NCI-H2227 (cell line): ENCODE measurements around the gene PSMB7.

ENCODE experiments used
- DNase-seq: peaks from one replicate; lab custom pipeline; 2025; ENCODE audit not compliant: unreplicated experiment; lab: John Stamatoyannopoulos, UW

The PSMB7 gene

GRCh38 chr9:124384846-124385245, 30.4 kb downstream of the PSMB7 start:
- DNase-seq: no peak

DNA sequence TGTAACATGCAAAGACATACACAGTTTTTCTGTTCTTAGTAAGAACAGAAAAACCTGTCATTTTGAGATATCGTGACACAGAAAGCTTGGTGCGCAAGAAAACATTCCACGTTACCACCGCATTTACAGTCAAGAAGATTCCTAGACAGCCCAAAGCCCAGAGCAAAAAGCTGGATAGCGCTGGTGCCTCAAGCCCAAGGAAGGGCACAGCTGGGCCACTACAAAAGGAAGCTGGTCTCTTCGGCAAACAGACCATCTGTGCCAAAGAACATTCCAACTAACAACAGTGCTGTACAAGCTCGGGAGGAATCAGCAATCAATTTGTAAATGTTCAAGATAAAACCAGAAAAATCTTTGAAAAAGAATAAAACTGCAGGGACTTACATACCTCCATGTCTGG, 31.0 kb downstream of the PSMB7 start:
- no peak for DNase-seq

- DNase-seq: no peak
Measured at GRCh38 chr9:124381170-124381945, 33.9 kb downstream of the PSMB7 start.

DNA sequence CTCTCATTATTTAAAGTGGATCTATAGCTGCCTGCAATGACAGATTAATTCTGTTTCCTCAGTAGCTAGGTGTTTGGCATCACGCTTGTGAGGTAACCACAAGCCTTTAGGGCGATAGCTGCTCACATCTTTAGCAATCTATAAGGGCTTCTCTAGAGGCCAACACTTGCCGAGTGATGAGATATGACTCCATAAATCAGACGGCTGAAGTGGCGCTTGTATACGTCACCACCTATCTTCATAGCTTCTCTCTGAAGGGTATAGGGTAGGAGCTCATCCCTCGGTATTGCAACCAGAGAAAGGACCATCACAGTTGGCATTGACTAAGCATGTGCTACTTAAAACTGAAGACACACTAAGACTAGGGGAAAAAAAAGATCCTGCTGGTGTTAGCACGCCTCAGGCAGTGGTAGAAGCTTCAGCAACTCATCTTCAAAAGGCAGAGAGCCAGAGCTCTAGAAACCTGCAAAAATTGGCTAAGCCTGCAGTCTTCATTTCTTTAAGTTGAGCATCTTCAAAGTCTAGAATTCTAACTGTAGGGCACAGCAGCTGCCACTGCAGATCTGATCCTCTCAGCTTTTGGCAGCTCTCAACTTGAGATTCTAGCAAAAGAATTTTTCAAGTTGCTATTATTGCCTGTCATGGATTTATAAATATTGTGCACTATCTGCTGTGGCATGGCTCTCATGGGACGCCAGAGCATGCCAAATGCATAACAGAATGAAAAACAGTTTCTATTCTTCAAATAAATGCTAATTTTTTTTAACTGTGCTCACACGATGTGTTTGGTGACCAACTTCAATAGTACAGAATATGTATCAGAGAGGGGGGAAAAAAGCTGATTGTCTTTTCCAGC, 37.5 kb downstream of the PSMB7 start:
- DNase-seq: no peak

DNA sequence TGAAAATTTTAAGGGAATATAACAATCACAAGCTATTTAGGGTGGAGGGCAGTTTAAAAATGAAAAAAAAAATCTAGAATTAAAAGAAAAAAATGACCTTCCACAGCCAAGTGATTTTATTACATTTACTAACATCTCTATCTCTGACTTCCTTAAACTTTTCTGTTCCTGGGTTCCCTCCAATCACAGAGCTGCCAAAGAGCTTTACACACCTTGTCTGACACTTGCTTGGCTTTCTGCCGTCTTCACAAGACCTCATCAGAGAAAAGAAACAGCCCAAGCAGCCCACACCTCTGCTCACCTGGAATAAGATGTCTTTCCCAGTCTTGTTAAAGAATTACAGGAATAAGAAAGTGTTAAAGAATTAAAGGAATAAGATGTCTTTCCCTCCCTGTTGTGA, 38.9 kb downstream of the PSMB7 start:
- no peak for DNase-seq

DNA sequence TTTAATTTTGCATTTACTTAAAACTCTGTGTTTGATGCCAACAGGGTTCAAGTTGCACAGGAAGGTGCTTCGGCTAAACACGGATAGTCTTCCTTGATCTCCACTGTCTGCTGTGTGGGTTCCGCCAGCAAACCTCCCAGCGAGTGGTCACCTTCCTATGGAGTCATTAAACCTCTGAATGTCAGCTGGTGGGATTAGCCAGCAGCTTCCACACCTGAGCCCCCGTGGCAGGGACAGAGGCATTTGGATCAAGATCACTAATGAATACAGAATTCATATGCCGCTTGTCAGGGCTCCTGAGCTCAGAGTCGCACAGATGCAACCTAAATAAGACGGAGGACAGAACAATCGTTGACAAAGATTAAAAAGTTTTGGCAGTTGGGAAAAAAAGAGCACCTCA, 39.5 kb downstream of the PSMB7 start:
- no peak for DNase-seq

- no peak for DNase-seq
Measured at GRCh38 chr9:124373851-124374250, 41.4 kb downstream of the PSMB7 start.

DNA sequence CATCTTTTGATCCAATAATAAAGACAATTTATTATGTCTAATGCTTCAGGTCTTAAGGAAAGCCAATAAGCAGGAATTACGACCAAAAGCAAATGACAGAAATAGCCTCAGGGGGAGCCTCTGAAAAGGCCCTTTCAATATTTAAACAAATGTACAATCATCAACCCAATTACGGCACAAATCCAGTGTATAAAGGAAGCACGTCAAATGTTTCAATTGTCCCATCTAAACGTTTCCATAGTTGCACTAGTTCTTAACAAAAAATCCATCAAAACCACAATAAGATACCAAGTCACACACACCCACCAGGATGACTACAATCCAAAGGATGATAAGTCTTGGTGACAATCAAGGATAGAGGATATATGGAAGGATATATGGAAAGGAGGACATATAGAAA, 41.9 kb downstream of the PSMB7 start:
- DNase-seq: no peak

GRCh38 chr9:124372038-124372437, 43.2 kb downstream of the PSMB7 start:
- no peak for DNase-seq

DNA sequence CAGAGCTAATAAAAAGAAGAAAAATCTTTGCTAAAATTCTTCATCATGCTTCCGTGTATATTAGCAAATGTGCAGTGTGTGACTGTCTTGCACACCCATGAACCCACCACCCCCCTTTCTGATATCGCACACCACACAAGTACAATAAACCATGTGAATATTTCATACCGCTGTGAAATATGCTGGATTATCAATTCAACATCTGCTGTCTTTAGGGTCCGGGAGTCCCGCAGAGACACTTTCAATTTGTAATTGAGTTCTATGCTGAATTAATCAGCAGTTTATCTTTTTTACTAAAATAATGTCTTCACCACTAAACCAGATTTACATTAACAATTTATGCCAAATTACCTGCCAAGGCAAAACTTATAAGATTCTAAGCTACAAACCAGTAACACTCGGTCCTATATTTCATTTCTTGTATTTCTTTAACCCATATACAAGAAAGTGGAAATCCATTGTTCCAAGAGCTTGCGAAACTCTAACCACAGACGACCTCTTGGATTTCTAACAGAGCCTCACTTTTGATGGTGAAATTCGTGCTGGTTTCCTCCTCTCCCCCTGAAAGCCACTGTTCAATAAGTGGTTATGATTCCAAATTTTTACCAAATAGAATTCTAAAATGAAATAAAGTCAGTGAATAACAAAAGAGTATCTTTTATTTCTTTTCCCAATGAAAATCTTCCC, 44.2 kb downstream of the PSMB7 start:
- DNase-seq: no peak

DNA sequence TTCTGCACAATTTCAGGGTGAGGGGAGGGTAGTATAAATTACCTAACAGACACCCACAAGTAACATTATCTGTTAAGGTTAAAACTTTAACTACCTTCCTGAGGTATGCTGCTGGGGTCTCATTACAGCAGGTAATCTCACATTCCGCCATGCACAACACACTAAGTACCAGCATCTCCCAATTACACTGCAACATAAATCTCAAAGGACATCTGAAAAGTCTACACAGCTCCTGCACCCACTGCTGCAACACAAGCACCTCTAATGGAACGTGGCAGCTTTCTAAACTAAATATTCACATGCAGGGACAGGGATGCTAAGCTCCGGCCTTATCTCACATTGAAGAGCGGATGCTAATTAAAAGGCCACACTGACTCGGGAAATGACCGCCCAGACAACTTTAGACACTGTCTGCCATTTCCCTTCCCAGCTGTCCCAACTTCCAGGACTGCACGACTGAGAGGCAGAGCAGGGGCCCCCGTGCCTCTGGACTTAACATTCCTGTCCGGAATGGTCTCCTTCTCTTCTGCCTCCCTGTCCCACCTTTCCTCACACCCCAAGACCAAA, 45.9 kb downstream of the PSMB7 start:
- DNase-seq: no peak

GRCh38 chr9:124368692-124369091, 46.5 kb downstream of the PSMB7 start:
- no peak for DNase-seq

DNA sequence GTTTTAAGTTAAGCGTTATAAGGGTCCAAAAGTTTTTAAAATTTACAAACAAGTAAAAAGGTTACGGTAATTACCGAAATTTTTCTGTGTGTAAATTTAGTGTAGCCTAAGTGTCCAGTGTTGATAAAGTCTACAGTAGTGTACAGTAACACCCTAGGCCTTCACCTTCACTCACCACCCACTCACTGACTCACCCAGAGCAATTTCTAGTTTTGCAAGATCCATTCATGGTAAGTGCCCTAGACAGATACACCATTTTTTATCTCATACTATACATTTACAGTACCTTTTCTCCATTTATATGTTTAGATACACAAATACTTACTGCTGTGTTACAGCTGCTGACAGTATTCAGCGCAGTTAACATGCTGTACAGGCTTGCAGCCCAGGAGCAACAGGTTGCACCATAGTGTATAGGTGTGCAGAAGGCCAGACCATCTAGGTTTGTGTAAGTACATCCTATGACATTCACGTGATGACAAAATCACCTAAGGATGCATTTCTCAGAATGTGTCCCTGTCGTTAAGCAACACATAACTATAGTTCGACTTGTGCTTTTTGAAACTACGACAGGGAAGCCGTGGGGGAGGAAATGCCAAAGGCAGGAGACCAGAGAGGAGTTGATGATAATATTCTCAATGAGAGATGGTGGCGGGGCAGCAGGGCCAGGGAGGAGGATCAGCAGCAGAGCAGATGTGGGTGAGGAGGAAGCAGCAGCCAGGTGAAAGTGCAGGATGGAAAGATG, 48.6 kb downstream of the PSMB7 start:
- no peak for DNase-seq

- no peak for DNase-seq
Measured at GRCh38 chr9:124365036-124365435, 50.2 kb downstream of the PSMB7 start.

- no peak for DNase-seq
Measured at GRCh38 chr9:124364141-124364540, 51.1 kb downstream of the PSMB7 start.

GRCh38 chr9:124363326-124364096, 51.7 kb downstream of the PSMB7 start:
- no peak for DNase-seq

- DNase-seq: no peak
Measured at GRCh38 chr9:124361128-124361527, 54.1 kb downstream of the PSMB7 start.

DNA sequence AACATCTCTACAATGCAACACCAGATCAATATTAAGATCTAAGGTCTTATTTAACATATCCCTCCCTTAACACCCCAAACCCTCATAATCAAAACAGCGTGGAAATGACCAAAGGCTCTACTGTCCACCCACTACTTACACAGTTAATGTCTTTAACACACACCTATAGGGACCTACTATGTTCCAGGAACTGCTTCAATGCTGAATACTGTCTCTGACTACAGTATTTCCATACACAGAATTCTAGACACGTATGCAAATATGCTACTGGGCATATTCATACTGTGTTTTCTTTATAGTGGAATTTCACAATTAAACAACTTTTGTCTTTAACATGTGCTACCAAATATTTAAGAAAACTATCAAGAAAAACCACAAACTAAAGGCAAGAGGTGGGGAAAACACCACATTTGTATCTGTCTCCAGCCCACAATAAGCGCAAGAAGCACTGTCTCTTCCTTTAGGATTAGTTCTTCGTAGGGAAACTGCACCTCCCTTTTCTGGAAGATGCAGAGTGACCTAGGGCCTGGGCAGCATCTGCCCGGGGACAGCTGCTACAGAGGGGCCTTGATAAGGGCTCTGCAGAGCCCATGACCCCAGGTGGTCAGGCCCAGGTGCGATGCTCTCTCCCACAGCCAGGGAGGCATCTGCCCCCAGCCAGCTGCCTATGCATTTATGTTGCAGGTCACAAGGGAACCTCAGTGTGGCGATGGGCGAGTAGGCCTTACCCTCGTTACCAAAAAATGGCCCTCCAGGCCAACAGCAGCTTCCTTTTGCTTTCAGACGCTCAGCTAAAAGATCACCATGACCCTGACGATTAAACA, 55.2 kb downstream of the PSMB7 start:
- DNase-seq: no peak

DNA sequence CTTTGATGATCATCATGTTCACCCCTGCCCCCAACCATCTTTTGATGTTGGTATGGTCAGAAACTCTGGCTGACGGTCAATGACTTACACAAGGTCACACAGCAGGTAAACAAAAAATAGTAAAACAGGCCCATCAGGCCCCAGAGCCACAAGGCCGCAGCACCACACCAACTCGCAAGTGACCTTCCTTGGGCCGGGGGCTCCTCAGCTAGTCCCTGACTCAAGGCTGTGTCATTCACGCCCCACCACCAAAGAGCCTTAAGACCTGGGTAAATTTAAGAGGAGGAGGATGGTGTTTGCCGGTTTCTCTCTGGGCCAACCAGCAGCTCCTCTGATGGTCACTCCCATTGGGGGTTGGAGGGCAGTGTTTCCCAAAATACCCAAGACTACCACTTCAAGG, 55.8 kb downstream of the PSMB7 start:
- DNase-seq: no peak
